ENCODE data around the gene CHIC2. TPM values are rescaled to one million over a fixed set of nuclear protein-coding genes. Genes with fewer than 3 reads are reported as not detected.
A peak's percentile ranks its signal among the peaks of the same experiment; 100 is the strongest.

CHIC2 gene
- total and polyA plus RNA-seq, 9 donors, result 13.9 to 23.6 (median 18.7) TPM

- Histone ChIP-seq H3K27me3 (ENCODE audit: control insufficient read depth, insufficient read depth, low read length) (peaks cover 2% of the 10 kb centered on the region), H3K9me3 (replicated peaks; ENCODE audit: control insufficient read depth, low read depth, low read length) (no peaks in the 10 kb centered on the region), H3K4me3 (ENCODE audit: low read length) (no peak overlapping the region), H3K36me3 (ENCODE audit: control insufficient read depth, insufficient read depth, low read length) (no peaks in the 10 kb centered on the region), H3K4me1 (ENCODE audit: control insufficient read depth, insufficient read depth, low read length) (no peaks in the 10 kb centered on the region), H3K27ac (ENCODE audit: low read length) (no peak overlapping the region)
- DNase-seq, result no peak
These were observed 12.3 kb upstream of the CHIC2 start for GRCh38 chr4:54076673-54077072.

DNA sequence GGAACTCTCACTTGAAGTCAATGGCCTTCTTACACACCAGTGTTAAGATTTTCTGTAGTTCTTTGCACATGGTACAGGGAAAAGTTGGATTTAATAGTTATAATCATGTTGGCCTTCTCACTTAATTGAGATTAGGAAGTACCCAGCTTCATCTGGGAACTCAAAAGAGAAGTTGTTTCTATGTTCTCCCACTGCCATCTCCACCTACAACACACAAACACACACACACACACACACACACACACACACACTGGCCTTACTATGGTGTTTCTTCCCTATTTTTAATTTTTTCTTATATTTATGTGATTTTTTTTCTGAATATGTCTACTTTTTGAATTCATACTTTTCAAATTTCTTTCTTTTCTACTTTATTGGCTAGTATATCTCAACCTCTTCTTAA, 10.0 kb upstream of the CHIC2 start:
- H3K4me1 ChIP-seq (ENCODE audit: control insufficient read depth, insufficient read depth, low read length), result no peaks in the 10 kb centered on the region
- H3K36me3 ChIP-seq (ENCODE audit: control insufficient read depth, insufficient read depth, low read length), result no peaks in the 10 kb centered on the region
- DNase-seq, result no peak
- no peaks in the 10 kb centered on the region for H3K9me3 ChIP-seq (replicated peaks; ENCODE audit: control insufficient read depth, low read depth, low read length)
- no peak overlapping the region for H3K4me3 ChIP-seq (ENCODE audit: low read length)
- H3K27me3 ChIP-seq (ENCODE audit: control insufficient read depth, insufficient read depth, low read length), result peaks cover 3% of the 10 kb centered on the region
- no peak overlapping the region for H3K27ac ChIP-seq (ENCODE audit: low read length)

DNA sequence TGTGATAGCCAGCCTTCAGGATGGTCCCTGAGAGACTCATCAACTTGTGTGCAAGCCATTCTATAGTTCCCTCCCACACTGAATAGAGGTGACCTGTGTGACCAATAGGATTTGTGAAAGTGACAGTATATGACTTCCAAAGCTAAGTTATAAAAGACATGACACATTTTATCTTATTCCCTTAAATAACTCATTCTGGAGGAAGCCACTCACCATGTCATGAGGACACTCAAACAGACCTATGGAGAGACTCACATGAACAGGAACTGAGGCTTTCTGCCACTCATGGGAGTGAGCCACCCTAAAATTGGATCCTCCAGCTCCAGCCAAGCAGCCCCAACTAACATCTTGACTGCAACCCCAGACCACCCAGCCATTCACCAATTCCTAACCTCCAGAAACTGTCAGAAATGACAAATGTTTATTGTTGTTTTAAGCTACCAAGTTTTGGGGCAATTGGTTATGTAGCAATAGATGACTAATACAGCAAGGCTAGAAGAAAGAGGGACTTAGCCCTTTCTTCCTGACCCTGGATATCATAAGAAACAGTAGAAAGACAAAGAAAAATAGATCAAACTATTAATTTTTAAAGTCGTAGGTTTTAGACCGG, 9.0 kb upstream of the CHIC2 start:
- Histone ChIP-seq H3K9me3 (replicated peaks; ENCODE audit: control insufficient read depth, low read depth, low read length) (no peaks in the 10 kb centered on the region), H3K4me1 (ENCODE audit: control insufficient read depth, insufficient read depth, low read length) (no peaks in the 10 kb centered on the region), H3K4me3 (ENCODE audit: low read length) (no peak overlapping the region), H3K27ac (ENCODE audit: low read length) (no peak overlapping the region), H3K27me3 (ENCODE audit: control insufficient read depth, insufficient read depth, low read length) (peaks cover 5% of the 10 kb centered on the region), H3K36me3 (ENCODE audit: control insufficient read depth, insufficient read depth, low read length) (no peaks in the 10 kb centered on the region)
- no peak for DNase-seq
- WGBS (ENCODE audit: insufficient coverage), result no CpG with 5 or more reads among the region's 2 CpGs

DNA sequence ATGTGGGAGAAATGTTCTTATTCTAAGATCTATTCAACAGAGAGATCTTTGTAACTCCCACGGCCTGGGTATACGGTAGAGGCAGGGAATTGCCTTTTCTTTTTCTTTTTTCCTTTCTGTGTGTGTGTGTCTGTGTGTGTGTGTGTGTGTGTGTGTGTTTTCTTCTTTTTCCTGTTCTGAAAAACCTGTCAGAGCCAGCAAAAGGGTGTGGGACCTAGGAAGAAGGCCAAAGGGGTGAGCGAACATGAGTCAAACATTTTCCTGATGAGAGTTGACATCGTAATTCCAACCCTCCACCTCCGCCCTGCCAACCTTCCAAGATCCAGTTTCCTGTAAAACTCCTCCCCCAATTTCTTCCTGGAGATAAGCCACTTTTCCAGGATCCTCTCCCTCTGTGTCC, 2.8 kb upstream of the CHIC2 start:
- Histone ChIP-seq H3K9me3 (replicated peaks; ENCODE audit: control insufficient read depth, low read depth, low read length) (no peaks in the 10 kb centered on the region), H3K27ac (ENCODE audit: low read length) (no peak overlapping the region), H3K36me3 (ENCODE audit: control insufficient read depth, insufficient read depth, low read length) (no peaks in the 10 kb centered on the region), H3K4me1 (ENCODE audit: control insufficient read depth, insufficient read depth, low read length) (peaks cover 2% of the 10 kb centered on the region), H3K27me3 (ENCODE audit: control insufficient read depth, insufficient read depth, low read length) (peaks cover 3% of the 10 kb centered on the region), H3K4me3 (ENCODE audit: low read length) (no peak overlapping the region)
- WGBS (ENCODE audit: insufficient coverage), result 49% methylated on average over 2 of the region's 5 CpGs
- peak; percentile 65 for DNase-seq

DNA sequence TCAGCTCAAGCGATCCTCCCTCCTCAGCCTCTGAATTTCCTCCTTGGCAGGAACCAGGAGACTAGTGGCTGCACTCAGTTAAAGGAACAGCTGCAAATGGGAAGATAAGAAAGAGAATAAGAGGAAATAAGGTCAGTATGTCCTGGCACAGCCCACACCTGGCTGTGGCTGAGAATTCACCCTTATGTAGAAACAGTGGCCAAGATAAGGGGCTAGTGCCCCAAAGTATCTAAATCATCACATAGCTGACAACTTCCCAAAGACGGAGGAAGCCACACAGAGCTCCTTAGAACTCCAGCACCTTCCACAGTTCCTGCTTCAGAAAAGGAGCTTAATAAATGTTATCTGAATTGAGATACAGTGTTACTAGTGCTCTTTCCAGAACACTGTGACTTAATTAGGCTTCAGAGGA, 2.3 kb upstream of the CHIC2 start:
- no CpG with 5 or more reads among the region's 2 CpGs for WGBS (ENCODE audit: insufficient coverage)
- Histone ChIP-seq H3K36me3 (ENCODE audit: control insufficient read depth, insufficient read depth, low read length) (no peaks in the 10 kb centered on the region), H3K4me3 (ENCODE audit: low read length) (no peak overlapping the region), H3K27me3 (ENCODE audit: control insufficient read depth, insufficient read depth, low read length) (peaks cover 3% of the 10 kb centered on the region), H3K27ac (ENCODE audit: low read length) (no peak overlapping the region), H3K4me1 (ENCODE audit: control insufficient read depth, insufficient read depth, low read length) (peaks cover 2% of the 10 kb centered on the region), H3K9me3 (replicated peaks; ENCODE audit: control insufficient read depth, low read depth, low read length) (no peaks in the 10 kb centered on the region)
- DNase-seq, result no peak

DNA sequence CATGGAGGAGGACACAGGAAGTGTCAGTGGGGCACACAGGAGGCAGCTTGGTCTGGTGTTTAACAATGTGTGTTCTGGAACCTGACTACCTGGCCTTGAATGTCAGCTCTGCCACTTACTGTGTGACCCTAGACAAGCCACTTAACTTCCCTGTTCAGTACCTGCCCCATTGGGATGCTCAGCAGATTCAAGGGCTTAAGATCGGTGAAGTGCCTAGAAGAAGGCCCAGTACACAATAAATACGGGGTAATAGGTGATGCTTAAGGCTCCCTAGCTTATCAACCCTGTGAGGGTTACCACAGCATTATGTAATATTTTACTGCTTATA, 1.6 kb upstream of the CHIC2 start:
- no peak overlapping the region for H3K4me3 ChIP-seq (ENCODE audit: low read length)
- H3K36me3 ChIP-seq (ENCODE audit: control insufficient read depth, insufficient read depth, low read length), result no peaks in the 10 kb centered on the region
- WGBS (ENCODE audit: insufficient coverage), result no CpG with 5 or more reads among the region's 2 CpGs
- peaks cover 2% of the 10 kb centered on the region for H3K4me1 ChIP-seq (ENCODE audit: control insufficient read depth, insufficient read depth, low read length)
- H3K27ac ChIP-seq (ENCODE audit: low read length), result no peak overlapping the region
- no peak for DNase-seq
- no peaks in the 10 kb centered on the region for H3K9me3 ChIP-seq (replicated peaks; ENCODE audit: control insufficient read depth, low read depth, low read length)
- peaks cover 3% of the 10 kb centered on the region for H3K27me3 ChIP-seq (ENCODE audit: control insufficient read depth, insufficient read depth, low read length)

GRCh38 chr4:54065282-54066087, 1.1 kb upstream of the CHIC2 start:
- WGBS (ENCODE audit: insufficient coverage), result 56% methylated on average over 6 of the region's 6 CpGs
- H3K4me3 ChIP-seq (ENCODE audit: low read length), result peak overlapping the region; percentile 66
- no peaks in the 10 kb centered on the region for H3K36me3 ChIP-seq (ENCODE audit: control insufficient read depth, insufficient read depth, low read length)
- peaks cover 2% of the 10 kb centered on the region for H3K4me1 ChIP-seq (ENCODE audit: control insufficient read depth, insufficient read depth, low read length)
- DNase-seq, result peak; percentile 18
- peaks cover 3% of the 10 kb centered on the region for H3K27me3 ChIP-seq (ENCODE audit: control insufficient read depth, insufficient read depth, low read length)
- H3K27ac ChIP-seq (ENCODE audit: low read length), result no peak overlapping the region
- no peaks in the 10 kb centered on the region for H3K9me3 ChIP-seq (replicated peaks; ENCODE audit: control insufficient read depth, low read depth, low read length)

DNA sequence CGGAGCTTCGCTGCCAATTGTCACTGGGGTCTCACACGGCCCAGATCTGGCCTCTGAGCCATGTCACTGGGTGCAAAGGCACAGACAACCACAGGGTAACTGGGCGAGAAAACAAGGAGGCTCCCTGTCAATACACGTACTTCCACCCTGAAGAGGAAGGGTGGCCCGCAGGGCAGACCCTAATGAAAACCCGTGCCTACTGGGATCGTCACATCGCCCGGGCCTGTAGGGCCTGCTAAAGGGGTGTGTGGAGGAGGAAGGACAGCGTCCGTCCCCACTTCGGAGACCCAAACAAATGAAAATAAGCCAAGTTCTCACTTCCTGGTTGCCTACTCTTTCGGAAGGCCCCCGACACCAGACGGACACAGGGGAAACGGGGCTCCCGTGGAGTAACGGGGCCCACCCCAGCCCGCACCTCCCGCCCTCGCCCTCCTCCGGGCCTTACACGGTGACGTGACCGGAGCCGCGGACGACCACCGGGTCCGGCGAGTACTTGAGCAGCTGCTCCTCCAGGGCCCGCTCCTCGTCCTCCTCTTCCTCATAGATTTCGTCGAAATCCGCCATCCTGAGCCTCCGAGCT, 578 bp downstream of the CHIC2 start:
- 0% methylated on average over 29 of the region's 38 CpGs for WGBS (ENCODE audit: insufficient coverage)
- peak overlapping the region; percentile 93 for H3K27ac ChIP-seq (ENCODE audit: low read length)

DNA sequence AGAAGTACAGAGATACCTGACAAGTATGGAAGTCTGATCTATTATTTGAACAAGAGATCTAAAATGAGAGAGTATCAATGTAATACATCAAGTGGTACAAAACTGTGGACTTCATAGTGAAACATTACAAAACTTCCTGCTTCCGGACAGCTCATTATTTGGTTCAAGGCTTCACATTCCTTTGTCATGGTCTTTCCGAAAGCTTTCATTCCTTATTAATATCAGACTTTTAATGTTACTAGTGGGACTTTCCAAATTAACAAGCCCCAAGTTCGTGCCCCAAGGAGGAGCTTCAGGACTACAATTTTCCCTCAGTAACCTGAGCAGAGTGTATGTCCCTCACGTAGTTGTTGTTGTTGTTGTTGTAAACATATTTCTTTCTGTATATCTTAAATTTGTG, 1.2 kb downstream of the CHIC2 start:
- H3K27me3 ChIP-seq (ENCODE audit: control insufficient read depth, insufficient read depth, low read length), result no peaks in the 10 kb centered on the region
- peak overlapping the region; percentile 93 for H3K27ac ChIP-seq (ENCODE audit: low read length)
- H3K36me3 ChIP-seq (ENCODE audit: control insufficient read depth, insufficient read depth, low read length), result no peaks in the 10 kb centered on the region
- peak overlapping the region; percentile 87 for H3K4me3 ChIP-seq (ENCODE audit: low read length)
- peak; percentile 45 for DNase-seq
- no CpG with 5 or more reads among the region's 4 CpGs for WGBS (ENCODE audit: insufficient coverage)
- H3K9me3 ChIP-seq (replicated peaks; ENCODE audit: control insufficient read depth, low read depth, low read length), result no peaks in the 10 kb centered on the region
- H3K4me1 ChIP-seq (ENCODE audit: control insufficient read depth, insufficient read depth, low read length), result peaks cover 2% of the 10 kb centered on the region

More for the DNA sequence above, 578 bp downstream of the CHIC2 start:
- Histone ChIP-seq H3K27me3 (ENCODE audit: control insufficient read depth, insufficient read depth, low read length) (no peaks in the 10 kb centered on the region), H3K4me3 (ENCODE audit: low read length) (peak overlapping the region; percentile 87), H3K36me3 (ENCODE audit: control insufficient read depth, insufficient read depth, low read length) (no peaks in the 10 kb centered on the region), H3K4me1 (ENCODE audit: control insufficient read depth, insufficient read depth, low read length) (peaks cover 2% of the 10 kb centered on the region), H3K9me3 (replicated peaks; ENCODE audit: control insufficient read depth, low read depth, low read length) (no peaks in the 10 kb centered on the region)
- DNase-seq, result peak; percentile 62

DNA sequence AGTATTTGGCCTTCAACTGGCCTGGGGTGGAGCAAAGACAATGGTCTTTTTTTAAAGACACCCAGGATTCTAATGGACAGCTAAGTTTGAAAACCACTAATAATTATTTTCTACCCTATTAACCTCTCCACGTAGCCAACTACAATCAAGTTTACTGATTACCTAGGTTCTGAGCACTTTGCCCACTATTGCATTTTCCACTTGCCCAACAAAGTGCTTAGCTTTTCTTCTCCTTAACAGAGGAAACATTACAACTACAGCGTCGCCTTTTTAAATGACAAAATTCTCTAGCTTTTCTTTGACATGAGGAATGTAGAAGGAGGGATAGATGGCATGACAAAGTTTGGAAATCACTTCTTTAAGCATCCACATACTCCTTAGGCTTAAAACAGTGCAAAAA, 2.0 kb downstream of the CHIC2 start:
- H3K4me3 ChIP-seq (ENCODE audit: low read length), result peak overlapping the region; percentile 87

More for the DNA sequence above, 2.0 kb downstream of the CHIC2 start:
- H3K36me3 ChIP-seq (ENCODE audit: control insufficient read depth, insufficient read depth, low read length), result no peaks in the 10 kb centered on the region
- peaks cover 2% of the 10 kb centered on the region for H3K4me1 ChIP-seq (ENCODE audit: control insufficient read depth, insufficient read depth, low read length)
- H3K27me3 ChIP-seq (ENCODE audit: control insufficient read depth, insufficient read depth, low read length), result no peaks in the 10 kb centered on the region
- no peaks in the 10 kb centered on the region for H3K9me3 ChIP-seq (replicated peaks; ENCODE audit: control insufficient read depth, low read depth, low read length)
- H3K27ac ChIP-seq (ENCODE audit: low read length), result no peak overlapping the region
- WGBS (ENCODE audit: insufficient coverage), result 50% methylated on average over 1 of the region's 3 CpGs
- DNase-seq, result no peak
